Islet of Langerhans (tissue), 1 donor: ENCODE measurements around the gene FSTL4.

Experiments
- FAIRE-seq: peaks from one replicate; lab custom pipeline; 2011; peaks lifted over from hg19 to GRCh38; lab: Jason Lieb, UNC

The FSTL4 gene

DNA sequence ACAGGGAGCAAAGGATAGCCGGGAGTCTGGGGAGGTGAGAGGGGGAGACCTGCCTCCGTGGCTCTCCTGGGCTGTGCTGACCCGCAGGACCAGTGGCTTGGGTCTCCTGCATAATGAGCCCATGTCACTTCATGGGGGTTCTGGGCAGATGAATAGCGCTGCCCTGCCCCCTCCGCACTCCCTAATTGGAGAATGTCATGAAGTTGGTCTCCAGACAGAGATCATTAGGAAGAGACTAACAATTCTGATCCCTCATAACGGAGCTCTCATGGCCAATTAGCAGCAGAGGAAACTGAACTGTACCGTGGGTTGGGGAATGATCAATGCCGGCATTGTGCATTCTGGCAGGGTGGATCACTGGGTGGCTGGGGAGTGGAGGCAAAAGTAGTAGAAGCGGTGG, 186.1 kb downstream of the FSTL4 start:
- no peak for FAIRE-seq

DNA sequence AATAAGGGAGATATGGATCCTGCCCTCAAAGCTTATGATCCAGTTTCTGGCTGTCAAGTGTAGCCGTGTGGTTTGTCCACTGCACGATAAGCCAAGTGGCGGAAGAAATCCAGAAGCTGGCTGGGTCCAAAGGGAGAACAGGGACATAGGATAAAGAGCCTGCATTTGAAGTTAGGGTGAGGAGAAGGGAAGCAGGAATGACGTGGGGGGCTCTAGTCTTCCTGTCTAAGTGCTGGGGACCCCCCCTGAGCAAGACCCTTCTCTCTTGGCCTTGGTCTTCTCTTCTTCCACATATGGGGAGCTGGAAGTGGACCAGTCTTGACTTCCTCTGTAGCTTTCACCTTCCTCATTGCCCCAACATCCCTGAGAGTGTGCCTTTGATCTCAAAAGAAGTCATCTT, 186.6 kb downstream of the FSTL4 start:
- no peak for FAIRE-seq

DNA sequence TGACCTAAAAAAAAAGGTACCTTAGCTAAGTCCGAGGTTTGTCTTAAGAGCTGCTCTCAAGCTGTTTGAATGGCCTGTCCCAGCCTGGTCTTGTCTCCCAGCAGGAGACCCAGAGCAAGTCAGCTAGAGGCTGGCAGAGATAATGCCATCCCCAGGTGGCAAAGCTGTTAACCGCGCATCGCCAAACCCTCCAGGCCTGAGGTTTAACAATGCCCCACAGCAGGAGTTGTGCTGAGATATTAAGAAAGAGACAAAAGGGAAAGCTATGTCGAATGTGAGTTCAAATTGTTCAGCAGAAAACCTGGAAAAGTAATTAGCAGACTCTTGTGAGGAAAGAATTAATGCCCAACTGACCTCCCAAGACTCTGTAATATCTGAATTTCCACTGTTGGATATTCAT, 187.1 kb downstream of the FSTL4 start:
- no peak for FAIRE-seq

DNA sequence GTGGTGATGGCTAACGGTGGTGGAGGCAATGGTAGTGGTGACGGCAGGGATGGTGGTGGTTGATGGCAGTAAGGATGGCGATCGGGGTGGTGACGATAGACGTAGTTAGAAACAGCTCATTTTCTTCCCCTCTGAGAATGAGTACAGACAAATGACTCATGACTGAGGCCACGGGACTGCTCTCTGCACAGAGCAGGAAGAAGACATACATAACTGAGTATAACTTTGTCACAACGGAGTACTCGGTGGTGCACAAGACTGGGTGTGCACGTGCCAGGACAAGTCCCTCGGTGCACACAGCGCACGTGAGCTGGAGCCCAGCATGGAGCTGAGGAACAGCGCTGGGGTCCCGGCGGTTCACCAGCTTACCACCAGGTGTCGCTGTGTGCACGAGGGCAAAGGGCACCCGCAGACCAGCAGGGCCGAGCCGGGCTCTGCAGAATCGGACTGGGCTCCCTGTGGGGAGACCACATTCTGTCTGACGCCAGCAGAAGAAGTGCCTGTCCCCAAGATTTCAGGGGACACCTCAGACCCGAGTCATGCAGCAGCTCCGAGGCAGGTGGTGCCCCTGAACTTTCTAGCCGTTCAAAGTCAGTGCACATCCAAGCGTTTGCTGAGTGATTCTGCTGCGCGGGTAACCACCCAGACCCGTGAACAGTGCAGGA, 188.6 kb downstream of the FSTL4 start:
- no peak for FAIRE-seq

DNA sequence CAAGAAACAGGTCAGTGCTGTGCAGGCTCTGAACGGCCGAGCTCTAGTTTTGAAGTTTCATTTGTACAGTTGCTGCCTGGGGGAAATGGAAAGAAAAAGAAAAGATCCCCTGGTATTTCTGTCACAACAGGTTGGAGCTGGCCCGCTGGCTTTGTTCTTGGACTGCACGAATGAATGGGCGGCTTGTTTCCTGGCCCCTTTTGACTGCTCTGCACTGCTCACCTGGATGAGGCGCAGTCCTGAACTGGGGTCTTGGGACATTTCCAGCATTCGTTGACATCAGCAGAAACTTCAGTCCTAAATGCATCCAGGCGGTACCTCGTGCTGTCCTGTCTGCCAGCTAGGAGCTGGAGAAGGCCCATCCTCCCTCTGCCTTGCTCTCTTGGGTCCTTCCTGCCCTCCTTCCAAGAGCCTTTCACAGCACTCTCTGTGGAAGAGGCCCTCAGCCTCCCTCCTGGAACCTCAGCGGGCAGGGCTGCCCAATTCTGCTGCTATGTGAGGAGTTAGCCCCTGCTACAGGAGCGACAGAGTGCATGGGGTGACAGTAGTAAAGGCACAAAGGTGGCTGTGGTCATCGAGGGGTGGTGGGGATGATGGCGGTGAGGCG, 189.2 kb downstream of the FSTL4 start:
- no peak for FAIRE-seq

DNA sequence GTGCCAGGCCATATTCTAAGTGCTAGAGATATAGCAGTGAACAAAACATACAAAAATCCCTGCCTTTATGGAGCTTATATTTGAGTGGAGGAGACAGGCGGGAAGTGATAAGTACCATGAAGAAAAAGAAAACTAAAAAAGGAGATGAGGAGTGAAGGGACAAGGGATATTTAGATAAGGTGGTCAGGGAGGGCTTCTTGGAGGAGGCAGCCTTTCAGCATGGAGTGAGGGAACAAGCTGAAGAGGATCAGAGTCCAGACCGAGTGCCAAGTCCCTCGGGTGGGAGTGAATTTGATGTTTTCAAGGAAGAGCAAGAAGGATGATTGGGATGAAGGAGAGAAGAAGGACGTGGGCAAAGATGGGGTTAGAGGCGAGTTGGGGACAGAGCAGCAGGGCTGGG, 190.5 kb downstream of the FSTL4 start:
- FAIRE-seq: no peak

DNA sequence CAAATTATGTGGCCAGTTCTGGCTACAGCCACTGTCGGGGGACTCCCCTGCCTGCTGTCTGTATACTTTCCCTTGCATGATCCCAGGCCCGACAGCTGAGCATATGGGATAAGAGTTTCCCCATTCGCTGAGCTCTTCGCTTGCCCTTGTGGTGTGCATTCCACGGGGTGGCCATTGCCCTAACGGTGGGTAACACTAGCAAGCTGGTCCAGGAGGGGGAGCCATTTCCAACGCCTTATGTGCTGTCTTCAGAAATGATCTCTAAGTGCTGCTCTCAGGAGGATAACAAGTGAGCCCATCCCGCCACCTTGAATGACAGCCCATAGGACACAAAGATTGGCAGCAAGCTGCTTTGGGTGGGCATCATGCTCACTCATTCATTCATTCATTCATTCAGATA, 190.9 kb downstream of the FSTL4 start:
- FAIRE-seq: no peak

DNA sequence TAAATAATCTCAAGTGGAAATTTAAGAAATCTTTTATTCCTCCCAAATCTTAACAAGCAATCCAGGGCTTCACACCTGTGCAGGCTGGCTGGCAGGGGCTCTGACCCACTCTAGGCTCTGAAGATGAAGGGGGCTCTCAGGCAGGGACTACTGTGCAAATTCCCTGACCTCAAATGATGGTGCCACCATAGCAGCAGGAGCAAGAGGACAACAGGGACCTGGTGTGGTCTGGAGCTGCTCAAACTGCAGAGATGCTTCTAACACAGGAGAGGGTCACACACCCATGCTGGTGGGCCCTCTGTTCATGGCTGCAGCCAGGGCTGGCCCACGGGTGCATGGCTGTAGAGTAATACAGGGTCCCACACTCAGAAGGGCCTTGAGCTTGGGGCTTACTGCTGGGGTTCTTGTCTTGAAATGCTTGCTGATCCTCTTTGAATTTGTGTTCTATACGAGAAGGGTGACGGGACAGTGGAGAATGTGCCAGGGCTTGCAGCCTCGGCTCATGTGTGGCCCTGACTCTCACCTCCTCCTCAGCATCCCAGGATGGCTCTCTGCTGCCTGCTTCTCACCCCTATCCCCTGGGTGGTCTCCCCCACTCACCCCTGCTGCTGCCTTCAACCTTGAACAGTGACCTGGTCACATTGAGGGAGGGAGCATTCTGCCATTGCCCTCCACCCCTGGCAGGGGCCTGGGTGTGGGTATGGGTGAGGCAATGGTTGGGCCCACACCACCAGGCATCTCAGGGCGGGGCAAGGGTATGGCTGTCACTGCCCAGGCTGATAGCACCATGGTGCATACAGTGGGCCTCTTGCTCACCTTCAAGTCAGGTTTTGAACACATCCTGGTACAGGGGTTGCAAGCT, 191.7 kb downstream of the FSTL4 start:
- no peak for FAIRE-seq

DNA sequence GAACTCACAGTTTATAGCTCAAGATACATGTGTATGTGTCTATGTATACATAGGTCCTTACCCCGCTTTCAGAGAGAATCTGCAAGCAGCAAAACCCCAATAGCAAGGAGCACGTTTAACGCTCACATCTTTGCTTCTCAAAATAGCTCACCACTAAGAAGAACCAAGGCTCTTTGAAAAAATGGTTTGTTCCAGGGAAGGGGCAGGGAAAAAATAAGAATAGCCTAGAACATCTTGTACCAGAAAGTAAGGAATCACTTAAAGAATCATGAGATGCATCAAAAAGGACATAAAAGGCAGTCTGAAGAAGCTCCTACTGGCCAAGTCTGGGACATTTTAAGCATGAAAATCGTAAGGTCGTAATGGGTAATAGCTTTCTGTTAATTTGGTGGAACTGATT, 196.4 kb downstream of the FSTL4 start:
- FAIRE-seq: no peak

DNA sequence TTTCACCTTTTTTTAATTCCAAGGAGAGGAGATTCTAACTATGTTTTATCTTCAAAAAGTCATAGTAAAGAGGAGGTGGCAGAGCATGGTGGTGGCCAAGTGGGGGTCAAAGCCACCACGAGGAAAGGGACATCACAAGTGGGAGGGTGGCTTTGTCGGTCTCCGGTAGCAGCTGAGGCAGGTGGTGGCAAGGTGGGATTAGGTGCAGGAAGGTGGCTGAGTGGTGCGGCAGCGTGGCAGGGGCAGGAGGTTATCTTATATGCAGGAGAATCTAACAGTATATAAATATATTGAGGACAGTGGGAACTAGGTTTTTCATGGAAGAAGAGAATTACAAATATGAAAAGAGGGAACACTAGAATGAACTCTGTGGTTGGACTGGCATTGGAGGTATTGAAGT, 196.8 kb downstream of the FSTL4 start:
- FAIRE-seq: no peak

DNA sequence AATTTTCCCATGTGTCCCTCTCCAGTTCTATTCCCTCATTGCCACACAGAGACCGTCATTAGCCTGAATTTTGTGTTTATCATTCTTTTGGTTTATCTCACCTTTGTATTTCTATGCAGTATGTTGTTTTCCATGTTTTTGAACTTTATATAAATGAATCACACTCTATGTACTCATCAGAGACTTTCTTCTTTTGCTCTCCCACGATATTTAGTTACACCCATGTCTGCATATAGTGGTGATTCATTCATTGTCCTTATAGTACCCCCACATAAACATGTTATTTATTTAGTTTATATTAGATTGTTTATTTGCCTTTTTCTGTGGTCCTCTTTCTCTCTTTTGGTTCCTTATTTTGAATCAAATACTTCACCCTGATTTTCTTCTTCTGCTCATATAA, 199.7 kb downstream of the FSTL4 start:
- FAIRE-seq: no peak

DNA sequence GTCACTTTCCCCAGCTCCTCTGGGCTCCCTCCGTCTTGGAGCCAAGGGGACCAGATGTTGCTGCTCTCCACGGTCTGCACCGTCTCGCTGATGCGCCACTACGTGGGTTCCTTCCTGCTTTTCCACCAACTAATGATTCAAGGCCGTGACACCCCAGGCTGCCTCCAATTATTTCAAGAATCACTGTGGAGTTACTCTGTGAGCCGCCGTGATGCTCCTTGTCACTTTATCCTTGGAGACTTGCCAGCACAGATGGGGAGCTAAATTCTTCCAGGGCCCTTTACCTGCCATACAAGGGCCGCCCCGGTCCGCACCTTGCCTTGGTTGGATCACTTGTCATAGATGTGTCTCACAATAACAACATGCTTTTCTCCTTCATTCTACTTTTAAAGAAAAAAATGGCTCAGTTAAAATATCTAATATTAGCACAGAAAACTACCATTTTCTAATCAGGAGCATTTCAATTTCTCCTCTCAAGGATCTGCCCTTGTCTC, 202.0 kb downstream of the FSTL4 start:
- FAIRE-seq: no peak

DNA sequence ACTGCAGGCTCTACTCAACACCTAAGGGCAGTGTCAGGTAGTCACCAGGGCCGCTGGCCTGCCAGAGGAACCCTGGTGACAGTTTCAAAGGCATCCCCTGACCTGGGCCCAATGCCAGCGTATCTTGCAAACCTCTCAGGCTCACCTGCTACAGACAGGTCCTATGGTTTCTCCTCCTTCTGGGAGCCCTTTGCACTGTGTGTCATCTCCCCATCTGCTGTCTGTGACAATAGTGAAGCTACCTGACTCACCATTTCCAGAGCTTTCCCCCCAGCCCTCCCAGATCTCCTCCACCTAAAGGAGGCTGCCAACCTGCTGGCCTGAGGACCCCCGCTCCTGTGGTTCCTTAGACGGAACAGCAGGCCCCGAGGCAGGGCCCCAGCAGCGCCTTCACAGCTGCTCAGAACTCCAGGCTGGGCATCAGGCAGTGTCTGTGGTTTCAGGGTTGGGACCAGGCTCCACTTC, 203.1 kb downstream of the FSTL4 start:
- FAIRE-seq: no peak

DNA sequence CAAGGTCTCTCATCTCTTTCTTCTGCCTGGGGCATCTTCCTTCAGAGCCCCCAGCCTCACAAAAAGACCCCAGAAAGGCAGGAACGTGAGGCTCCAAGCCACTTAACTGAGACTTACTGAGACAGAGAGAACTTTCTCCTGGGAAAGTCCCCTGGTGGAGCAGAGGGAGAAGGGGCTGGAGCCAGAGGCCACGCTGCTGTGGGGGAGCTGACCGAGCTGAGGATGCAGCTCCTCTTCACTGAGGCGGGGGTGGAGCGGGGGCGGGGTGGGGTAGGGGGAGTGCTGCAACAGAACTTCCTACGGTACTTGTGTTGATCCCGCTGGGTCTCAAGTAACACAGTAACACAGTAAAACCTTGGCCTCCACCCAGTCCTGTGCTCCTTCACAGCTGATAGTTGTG, 204.0 kb downstream of the FSTL4 start:
- FAIRE-seq: no peak

DNA sequence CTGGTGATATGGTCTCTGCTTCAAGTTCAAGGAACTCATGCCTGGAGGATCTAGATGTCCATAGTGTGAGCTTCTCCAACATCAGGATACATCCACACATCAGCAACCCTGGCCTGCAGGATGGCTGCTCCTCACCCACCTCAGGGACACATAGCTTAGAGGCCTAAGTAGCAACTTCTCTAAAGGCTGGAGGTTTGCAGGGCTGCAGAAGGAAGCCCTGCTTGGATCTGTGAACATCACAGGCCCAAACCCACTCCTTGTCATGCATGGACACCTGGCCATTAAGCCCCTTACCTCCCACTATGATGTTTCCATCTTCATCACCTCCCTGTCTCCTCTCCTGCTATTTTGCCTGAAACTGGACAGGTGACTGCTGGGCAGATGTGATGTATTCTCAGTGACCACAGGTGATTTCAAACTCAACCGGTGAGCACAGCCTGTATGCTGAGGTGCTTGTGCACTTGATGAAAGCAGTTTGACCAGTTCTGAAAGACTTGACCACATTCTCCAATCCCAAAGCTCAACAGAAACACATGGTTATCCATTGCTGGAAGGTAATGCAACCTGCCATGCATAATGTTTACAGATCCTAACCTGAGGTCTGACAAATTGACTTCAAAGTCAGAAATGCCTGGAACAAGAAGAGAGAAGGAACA, 205.2 kb downstream of the FSTL4 start:
- FAIRE-seq: no peak

DNA sequence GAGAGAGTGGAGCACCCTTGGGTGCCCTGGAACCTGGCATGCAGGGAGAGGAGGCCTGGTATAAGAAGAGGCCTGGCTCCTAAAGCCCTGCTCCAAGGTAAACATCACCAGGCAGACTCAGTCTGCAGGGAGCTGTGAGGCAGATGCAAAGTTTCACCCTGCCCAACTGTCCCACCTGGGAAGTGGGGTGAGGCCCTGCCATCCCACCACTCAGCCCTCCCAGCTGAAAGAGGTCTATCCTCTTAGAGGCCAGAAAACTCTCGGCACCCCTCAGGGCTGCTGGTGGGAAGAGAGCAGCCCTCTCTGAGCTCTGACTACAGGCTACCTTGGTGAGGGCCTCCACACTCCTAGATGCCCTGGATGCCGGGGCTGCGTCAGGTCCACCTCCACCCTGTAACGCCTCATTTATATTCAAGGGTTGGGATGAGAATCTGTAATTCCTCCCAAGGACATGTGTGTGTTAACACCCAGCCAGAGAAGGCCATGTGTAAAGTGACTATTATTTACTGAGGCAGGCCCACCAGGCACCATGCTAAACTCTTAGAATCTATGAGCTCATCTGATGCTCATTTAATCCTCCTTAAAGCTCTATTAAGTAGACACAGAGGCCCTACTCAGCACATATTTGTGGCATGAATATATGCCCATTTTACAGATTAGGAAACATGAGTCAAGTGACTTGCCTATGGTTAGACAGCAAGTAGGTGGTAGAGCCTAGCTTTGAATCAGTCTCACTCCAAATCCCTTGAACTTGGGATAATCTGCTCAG, 205.9 kb downstream of the FSTL4 start:
- no peak for FAIRE-seq

DNA sequence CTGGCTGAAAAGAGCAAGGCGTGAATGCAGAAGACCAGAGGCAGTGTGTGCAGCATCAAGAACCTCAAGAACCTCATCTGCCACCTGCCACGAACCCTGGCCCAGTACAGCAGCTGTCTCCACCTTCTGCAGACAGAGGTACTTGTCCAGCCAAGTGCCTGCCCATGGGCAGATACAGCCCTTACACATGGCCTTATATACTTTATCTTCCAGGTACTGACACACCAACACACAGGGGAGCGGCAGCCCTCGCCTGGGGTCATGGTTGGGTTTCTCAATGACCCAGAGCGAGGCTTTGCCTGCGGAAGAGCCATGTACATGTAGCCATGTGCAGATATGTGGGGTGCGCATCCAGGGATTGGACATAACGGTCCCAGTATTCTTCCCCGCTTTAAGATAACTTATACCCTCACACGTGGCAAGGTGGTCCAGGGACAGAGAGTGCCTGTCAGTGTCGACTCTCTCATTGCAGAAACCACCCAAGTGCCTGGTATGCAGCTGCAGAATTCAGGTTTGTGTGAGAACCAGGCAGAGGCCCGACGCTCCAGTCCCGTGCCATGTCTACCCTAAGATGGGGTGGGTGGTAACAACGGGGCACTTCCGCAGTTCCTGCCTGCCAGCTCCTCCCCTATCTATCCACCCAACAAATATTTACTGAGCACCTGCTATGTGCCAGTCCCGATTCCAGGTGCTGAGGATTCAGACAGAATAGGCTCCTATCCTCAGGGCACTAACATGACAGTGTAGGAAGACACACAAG, 206.9 kb downstream of the FSTL4 start:
- FAIRE-seq: no peak

DNA sequence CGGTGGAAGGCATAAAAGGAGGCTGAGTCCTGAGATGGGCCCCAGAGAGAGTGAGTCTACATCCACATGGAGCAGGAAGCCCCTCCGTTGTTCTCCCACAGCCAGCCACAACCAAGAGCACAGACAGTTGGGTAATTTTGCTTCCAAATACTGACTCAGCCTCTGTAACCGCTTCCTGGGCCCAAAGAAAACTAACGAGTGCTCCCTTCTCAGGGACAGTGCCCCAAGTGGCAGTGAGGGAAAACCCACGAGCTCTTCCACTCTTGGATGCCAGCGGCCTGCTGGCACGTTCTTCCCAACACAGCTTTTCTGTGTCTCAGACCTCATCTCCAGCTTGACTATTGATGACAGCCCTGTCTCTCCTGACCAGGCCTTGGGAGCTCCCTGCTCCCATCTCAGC, 207.6 kb downstream of the FSTL4 start:
- no peak for FAIRE-seq

DNA sequence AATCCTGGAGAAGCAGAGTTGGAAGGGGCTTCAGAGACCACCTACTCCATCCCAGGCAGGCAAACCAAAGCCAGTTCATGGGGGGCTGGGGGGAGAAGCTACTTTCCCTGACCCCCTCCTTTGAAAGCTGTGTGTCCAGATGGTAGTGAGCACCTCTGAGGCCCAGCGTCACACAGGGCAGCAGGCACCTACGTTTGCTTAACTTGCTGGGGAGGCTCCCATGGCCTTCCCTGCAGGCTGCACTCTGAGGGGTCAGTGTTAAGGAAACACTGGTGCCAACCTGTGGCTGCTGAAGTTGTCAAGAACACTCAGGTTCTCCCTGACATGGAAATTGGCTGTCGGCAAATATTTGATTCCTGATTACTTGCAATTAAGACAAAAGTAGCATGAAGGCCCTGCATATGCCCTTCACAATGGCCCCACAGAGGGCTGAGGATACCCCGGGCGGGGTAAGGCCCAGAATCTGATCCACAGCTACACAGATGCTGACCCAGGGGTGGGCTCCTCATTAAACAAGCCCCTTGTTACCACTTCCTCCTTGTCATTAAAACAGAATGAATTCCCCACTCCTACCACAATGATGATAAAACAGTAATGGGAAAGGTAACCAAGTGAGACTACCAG, 208.5 kb downstream of the FSTL4 start:
- no peak for FAIRE-seq

DNA sequence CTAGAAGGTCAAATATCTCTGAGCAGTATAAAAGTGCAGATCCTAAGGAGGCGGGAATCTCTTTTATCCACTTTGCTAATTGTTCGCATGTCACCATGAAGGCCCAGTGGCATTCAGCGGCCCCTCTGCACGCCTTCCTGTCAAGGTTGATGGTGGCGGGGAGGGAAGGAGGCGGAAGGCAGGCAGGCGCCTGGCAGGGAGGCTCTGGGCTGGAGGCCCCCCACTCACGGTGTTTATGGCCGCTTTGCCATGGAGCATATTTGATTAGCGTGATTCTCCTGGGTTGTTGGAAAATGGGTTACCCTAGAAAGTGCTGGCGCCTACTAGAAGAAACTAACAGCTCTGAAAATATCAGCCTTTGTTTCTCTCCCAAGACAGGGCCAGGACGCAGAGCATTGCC, 209.6 kb downstream of the FSTL4 start:
- no peak for FAIRE-seq
